Measurements from ENCODE around the gene DCUN1D2.

DNA sequence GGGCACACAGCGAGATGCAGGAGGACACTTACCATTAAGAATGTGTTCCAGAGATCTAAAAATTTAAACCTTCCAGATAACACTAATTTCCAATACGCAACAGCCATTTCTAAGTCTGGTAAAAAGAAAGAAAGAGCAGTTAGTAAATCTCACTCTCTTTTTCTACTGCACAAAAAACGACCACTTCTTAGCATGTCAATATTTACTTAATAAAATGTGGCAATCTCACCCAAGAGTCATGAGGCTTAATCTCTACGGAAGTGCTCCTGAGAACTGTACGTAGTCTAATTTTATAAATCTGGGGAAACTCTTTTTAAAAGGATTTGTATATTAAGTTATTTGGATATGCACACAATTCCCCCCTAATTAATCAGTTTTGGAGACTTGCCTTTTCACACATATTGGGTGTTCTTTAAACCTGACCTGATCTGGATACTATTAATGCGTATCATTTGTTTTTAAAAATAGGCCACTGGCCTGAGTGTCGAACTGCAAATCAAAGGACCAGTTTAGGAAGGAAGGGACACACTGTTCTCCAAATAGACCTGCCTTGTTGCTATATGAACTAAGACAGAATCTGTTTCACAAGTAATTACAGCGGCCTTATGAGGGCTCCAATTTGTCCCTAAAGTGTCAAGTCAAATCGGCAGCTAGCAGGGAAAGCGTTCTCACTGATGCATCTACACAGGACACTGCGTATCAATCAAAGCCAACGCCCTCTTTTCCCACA is 29.3 kb downstream of the DCUN1D2 start:
- TF ChIP-seq, protein P1, sequence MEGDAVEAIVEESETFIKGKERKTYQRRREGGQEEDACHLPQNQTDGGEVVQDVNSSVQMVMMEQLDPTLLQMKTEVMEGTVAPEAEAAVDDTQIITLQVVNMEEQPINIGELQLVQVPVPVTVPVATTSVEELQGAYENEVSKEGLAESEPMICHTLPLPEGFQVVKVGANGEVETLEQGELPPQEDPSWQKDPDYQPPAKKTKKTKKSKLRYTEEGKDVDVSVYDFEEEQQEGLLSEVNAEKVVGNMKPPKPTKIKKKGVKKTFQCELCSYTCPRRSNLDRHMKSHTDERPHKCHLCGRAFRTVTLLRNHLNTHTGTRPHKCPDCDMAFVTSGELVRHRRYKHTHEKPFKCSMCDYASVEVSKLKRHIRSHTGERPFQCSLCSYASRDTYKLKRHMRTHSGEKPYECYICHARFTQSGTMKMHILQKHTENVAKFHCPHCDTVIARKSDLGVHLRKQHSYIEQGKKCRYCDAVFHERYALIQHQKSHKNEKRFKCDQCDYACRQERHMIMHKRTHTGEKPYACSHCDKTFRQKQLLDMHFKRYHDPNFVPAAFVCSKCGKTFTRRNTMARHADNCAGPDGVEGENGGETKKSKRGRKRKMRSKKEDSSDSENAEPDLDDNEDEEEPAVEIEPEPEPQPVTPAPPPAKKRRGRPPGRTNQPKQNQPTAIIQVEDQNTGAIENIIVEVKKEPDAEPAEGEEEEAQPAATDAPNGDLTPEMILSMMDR (IDR thresholded peaks at IDR 0.05; ENCODE audit: low read depth, low read length, poor library complexity, severe bottlenecking), result no peak
- no peak for TF ChIP-seq EZH2phosphoT487 (IDR thresholded peaks at IDR 0.05; ENCODE audit: borderline replicate concordance, low read length)
